HepG2 (cell line): Measurements from ENCODE around the gene MRPL30. TPM values are rescaled to one million over a fixed set of nuclear protein-coding genes. Genes with fewer than 3 reads are reported as not detected.

Source experiments
- ATAC-seq: fragments of 200-7000 bp; cut with Tn5 transposase; 3 replicates; pipeline ENCODE4 v1.9.1; 2020; ENCODE audit warnings: mild to moderate bottlenecking, moderate library complexity
- BruUV-seq: library from RNA; stranded (reverse); fragments of 400-500 nt; replicated peaks from 2 replicates; lab custom pipeline; 2021; lab: Mats Ljungman, UMichigan
- CTCF ChIA-PET: fragments of 300-600 bp; formaldehyde crosslinking; extraction: SDS; loops from one replicate; lab custom pipeline; 2021; ENCODE audit warnings: low total read pairs, inconsistent platforms, low intra/inter-chr PET ratio; lab: Yijun Ruan, JAX
- POLR2A ChIA-PET: fragments of 350-600 bp; sonication (Branson Sonifier 250); formaldehyde crosslinking; loops from one replicate; lab custom pipeline; 2020; ENCODE audit warnings: antibody characterized with exemption, inconsistent platforms; lab: Yijun Ruan, JAX
- DNase-seq: peaks from one replicate; pipeline ENCODE4 v3.0.0-alpha.2; 2015; ENCODE audit warnings: low spot score
- FAIRE-seq: peaks from 3 replicates; lab custom pipeline; 2011; peaks lifted over from hg19 to GRCh38; lab: Jason Lieb, UNC
- H2AFZ ChIP-seq: one replicate; pipeline ENCODE4 v1.6.1; 2011; ENCODE audit warnings: low read length, inconsistent platforms
- H3K27ac ChIP-seq: fragments of 300-600 bp; 3 replicates; pipeline ENCODE4 v1.8.0; 2011; ENCODE audit warnings: mixed run types, mild to moderate bottlenecking, mixed read lengths, low read length, inconsistent platforms; ENCODE audit not compliant: insufficient read depth; ENCODE audit errors: extremely low read length
- H3K27me3 ChIP-seq, 2 experiments: fragments of 200-600 bp in 1 of 2; 2 replicates in 1 of 2; 3 replicates in 1 of 2; pipeline versions ENCODE4 v1.6.0 to v1.8.0; 2011; ENCODE audit warnings: low read length in 2 of 2, mild to moderate bottlenecking in 2 of 2, moderate library complexity in 2 of 2, inconsistent platforms in 1 of 2; ENCODE audit not compliant: insufficient read depth in 2 of 2, control insufficient read depth in 1 of 2
- H3K36me3 ChIP-seq, 2 experiments: fragments of 200-600 bp in 1 of 2; replicated peaks in 1 of 2; 2 replicates in 1 of 2; 3 replicates in 1 of 2; pipeline versions ENCODE4 v1.5.1 to v1.8.0; 2011; ENCODE audit warnings: low read length in 2 of 2, inconsistent platforms in 1 of 2; ENCODE audit not compliant: insufficient read depth in 2 of 2, control insufficient read depth in 1 of 2
- H3K4me1 ChIP-seq: 2 replicates; pipeline ENCODE4 v1.5.1; 2012; ENCODE audit warnings: low read length, inconsistent platforms; ENCODE audit not compliant: insufficient read depth
- H3K4me2 ChIP-seq: 2 replicates; pipeline ENCODE4 v1.6.0; 2011; ENCODE audit warnings: low read depth, low read length, inconsistent platforms
- H3K4me3 ChIP-seq, 3 experiments: fragments of 200-600 bp in 1 of 3; sonication (generic), shearing (Covaris generic) in 1 of 3; replicated peaks in 1 of 3; 2 replicates each; pipeline ENCODE4 v1.5.1; 2011 to 2016; ENCODE audit warnings: low read length in 3 of 3, inconsistent platforms in 2 of 3, low read depth in 2 of 3, mild to moderate bottlenecking in 2 of 3, control low read depth in 1 of 3, mixed read lengths in 1 of 3; ENCODE audit not compliant: insufficient read depth in 1 of 3
- H3K79me2 ChIP-seq: one replicate; pipeline ENCODE4 v1.6.1; 2011; ENCODE audit warnings: low read length, inconsistent platforms; ENCODE audit not compliant: insufficient read depth
- H3K9ac ChIP-seq: 2 replicates; pipeline ENCODE4 v1.6.0; 2011; ENCODE audit warnings: mild to moderate bottlenecking, low read depth, low read length, inconsistent platforms; ENCODE audit not compliant: insufficient read depth
- H3K9me3 ChIP-seq: 2 replicates; pipeline ENCODE4 v1.5.1; 2012; ENCODE audit warnings: mild to moderate bottlenecking, low read length
- H4K20me1 ChIP-seq: 2 replicates; pipeline ENCODE4 v1.6.0; 2011; ENCODE audit warnings: inconsistent platforms, mild to moderate bottlenecking, low read length, moderate library complexity; ENCODE audit not compliant: insufficient read depth
- EED ChIP-seq: sonication (generic); formaldehyde crosslinking; IDR thresholded peaks from 2 replicates; pipeline ENCODE4 v1.5.0; 2020; ENCODE audit warnings: mild to moderate bottlenecking, missing genetic modification reagents
- ELF4 ChIP-seq: sonication (generic); formaldehyde crosslinking; IDR thresholded peaks from 2 replicates; pipeline ENCODE4 v1.5.0; 2020; ENCODE audit warnings: missing genetic modification reagents, mild to moderate bottlenecking, moderate library complexity, borderline replicate concordance
- NBN ChIP-seq: fragments of 450-650 bp; conservative IDR thresholded peaks from 2 replicates; pipeline ENCODE4 v1.6.1; 2017
- NR2F2 ChIP-seq: IDR thresholded peaks from 2 replicates; pipeline ENCODE4 v1.6.1; 2012; ENCODE audit warnings: low read depth, inconsistent platforms, borderline replicate concordance
- POLR2G ChIP-seq: fragments of 200-400 bp; formaldehyde crosslinking; IDR thresholded peaks from 2 replicates; pipeline ENCODE4 v1.6.1; 2018; ENCODE audit warnings: mild to moderate bottlenecking, low read depth, low read length, moderate library complexity
- RBM22 ChIP-seq: fragments of 200-400 bp; formaldehyde crosslinking; optimal IDR thresholded peaks from 2 replicates; pipeline ENCODE3; 2017; ENCODE audit warnings: mild to moderate bottlenecking, low read length, moderate library complexity
- XRCC5 ChIP-seq: fragments of 200-400 bp; formaldehyde crosslinking; optimal IDR thresholded peaks from 2 replicates; pipeline ENCODE3; 2017; ENCODE audit warnings: mild to moderate bottlenecking, low read length
- ZNF121 ChIP-seq: sonication (generic); formaldehyde crosslinking; IDR thresholded peaks from 2 replicates; pipeline ENCODE4 v1.5.0; 2020; ENCODE audit warnings: mild to moderate bottlenecking, missing genetic modification reagents
- ZNF317 ChIP-seq: sonication (generic); formaldehyde crosslinking; IDR thresholded peaks from 2 replicates; pipeline ENCODE4 v1.5.0; 2020; ENCODE audit warnings: mild to moderate bottlenecking, missing genetic modification reagents
- ZNF331 ChIP-seq: sonication (generic); formaldehyde crosslinking; IDR thresholded peaks from 2 replicates; pipeline ENCODE4 v1.4.0; 2020; ENCODE audit warnings: missing genetic modification reagents
- ZNF337 ChIP-seq: sonication (generic); formaldehyde crosslinking; IDR thresholded peaks from 2 replicates; pipeline ENCODE4 v1.5.1; 2020; ENCODE audit warnings: missing genetic modification reagents, low read depth, mild to moderate bottlenecking, borderline replicate concordance
- ZNF446 ChIP-seq: sonication (generic); formaldehyde crosslinking; IDR thresholded peaks from 2 replicates; pipeline ENCODE4 v1.5.0; 2020; ENCODE audit warnings: mild to moderate bottlenecking, missing genetic modification reagents
- WGBS: methylation state at CpG from one replicate; pipeline ENCODE4 v1.1.6; 2017; ENCODE audit warnings: low lambda C conversion rate; 5-methylcytosine and 5-hydroxymethylcytosine counted together
- in situ Hi-C: cut with HindIII; loops from 2 replicates; pipeline ENCODE4 v1.10.0; 2017; ENCODE audit warnings: low pct_unique_long_range_greater_than_20kb; ENCODE audit not compliant: extremely low pct_ligation_motif_present
- intact Hi-C: fragments of 100-400 bp; cut with micrococcal nuclease; formaldehyde crosslinking; loops from one replicate; pipeline ENCODE4 v1.10.0; 2022; ENCODE audit not compliant: unreplicated experiment
- polyA plus RNA-seq, 8 experiments: library from polyadenylated mRNA; depleted of rRNA in 3 of 8; stranded (reverse) in 7 of 8; unstranded in 1 of 8; fragments of >200 nt; fragmentation: Illumina TruSeq in 4 of 8; extraction: Trizol in 4 of 8; gene quantifications; 2 replicates each; pipeline versions ENCODE4 v1.2.1 to v1.2.3, GENCODE V29; 2011 to 2016; ENCODE audit warnings: low read depth in 4 of 8, missing spikeins in 1 of 8, mixed read lengths in 1 of 8; ENCODE audit not compliant: insufficient read depth in 1 of 8
- total RNA-seq, 5 experiments: library from RNA; depleted of rRNA; stranded (reverse); fragments of >200 nt; fragmentation: Illumina TruSeq; extraction: Trizol; gene quantifications; 2 replicates each; pipeline ENCODE4 v1.2.3, GENCODE V29; 2016; ENCODE audit warnings: low read depth in 1 of 5
- TF ChIP-seq, protein P1 (sequence below): IDR thresholded peaks from 2 replicates; pipeline ENCODE4 v1.4.0; 2020; ENCODE audit warnings: mild to moderate bottlenecking, missing genetic modification reagents
- TF ChIP-seq, protein P2 (sequence below): sonication (generic); formaldehyde crosslinking; IDR thresholded peaks from 2 replicates; pipeline ENCODE4 v1.9.0; 2021; ENCODE audit warnings: missing genetic modification reagents, mild to moderate bottlenecking, borderline replicate concordance
- TF ChIP-seq, protein P3 (sequence below): sonication (generic); formaldehyde crosslinking; IDR thresholded peaks from 2 replicates; pipeline ENCODE4 v1.8.0; 2022; ENCODE audit warnings: mild to moderate bottlenecking, missing genetic modification reagents

Gene MRPL30
- total and polyA plus RNA-seq, 2 of the 13 experiments (the other 11 are each of a cell fraction or from before 2014, with no cell fraction given): 30.2 to 75.3 TPM

DNA sequence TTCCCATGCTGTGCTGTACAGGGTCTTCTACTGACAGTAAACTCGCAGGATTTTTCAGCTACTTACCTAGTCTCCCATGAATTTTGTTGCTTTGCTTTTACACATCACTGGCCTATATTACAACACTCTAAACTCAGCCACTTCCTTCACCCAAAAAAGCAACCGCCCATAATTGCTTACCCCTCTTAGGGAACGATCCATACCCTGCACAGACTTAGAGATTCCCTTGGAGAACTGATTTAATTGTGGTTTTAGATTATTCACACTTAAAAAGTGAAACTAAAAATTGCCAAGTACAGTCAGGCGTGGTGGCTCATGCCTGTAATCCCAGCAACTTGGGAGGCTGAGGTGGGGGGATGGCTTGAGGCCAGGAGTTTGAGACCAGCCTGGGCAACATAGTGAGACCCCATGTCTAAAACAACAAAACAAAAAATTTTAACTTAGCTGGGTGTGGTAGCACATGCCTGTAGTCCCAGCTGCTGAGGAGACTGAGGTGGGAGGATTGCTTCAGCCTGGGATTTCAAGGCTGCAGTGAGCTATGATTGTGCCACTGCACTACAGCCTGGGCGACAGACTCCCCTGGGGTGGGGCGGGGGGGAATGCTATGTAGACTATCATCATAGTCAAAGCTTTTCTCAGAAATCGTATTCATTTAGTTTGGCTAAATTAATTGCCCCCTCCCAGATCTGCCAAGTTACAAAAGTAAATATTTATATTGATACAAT is 19.3 kb downstream of the MRPL30 start:
- BruUV-seq: no TSS peak
- 0 out of 2 replicates have a peak, but pooled peaks have one; percentile 18 for TF ChIP-seq POLR2G
- no peak for TF ChIP-seq ZNF337 (CRISPR knock-in tag)
- no peak for TF ChIP-seq NBN
- no peak for TF ChIP-seq XRCC5
- no peak for TF ChIP-seq ELF4
- TF ChIP-seq, protein P1, sequence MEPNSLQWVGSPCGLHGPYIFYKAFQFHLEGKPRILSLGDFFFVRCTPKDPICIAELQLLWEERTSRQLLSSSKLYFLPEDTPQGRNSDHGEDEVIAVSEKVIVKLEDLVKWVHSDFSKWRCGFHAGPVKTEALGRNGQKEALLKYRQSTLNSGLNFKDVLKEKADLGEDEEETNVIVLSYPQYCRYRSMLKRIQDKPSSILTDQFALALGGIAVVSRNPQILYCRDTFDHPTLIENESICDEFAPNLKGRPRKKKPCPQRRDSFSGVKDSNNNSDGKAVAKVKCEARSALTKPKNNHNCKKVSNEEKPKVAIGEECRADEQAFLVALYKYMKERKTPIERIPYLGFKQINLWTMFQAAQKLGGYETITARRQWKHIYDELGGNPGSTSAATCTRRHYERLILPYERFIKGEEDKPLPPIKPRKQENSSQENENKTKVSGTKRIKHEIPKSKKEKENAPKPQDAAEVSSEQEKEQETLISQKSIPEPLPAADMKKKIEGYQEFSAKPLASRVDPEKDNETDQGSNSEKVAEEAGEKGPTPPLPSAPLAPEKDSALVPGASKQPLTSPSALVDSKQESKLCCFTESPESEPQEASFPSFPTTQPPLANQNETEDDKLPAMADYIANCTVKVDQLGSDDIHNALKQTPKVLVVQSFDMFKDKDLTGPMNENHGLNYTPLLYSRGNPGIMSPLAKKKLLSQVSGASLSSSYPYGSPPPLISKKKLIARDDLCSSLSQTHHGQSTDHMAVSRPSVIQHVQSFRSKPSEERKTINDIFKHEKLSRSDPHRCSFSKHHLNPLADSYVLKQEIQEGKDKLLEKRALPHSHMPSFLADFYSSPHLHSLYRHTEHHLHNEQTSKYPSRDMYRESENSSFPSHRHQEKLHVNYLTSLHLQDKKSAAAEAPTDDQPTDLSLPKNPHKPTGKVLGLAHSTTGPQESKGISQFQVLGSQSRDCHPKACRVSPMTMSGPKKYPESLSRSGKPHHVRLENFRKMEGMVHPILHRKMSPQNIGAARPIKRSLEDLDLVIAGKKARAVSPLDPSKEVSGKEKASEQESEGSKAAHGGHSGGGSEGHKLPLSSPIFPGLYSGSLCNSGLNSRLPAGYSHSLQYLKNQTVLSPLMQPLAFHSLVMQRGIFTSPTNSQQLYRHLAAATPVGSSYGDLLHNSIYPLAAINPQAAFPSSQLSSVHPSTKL (CRISPR knock-in tag): no peak
- TF ChIP-seq EED (CRISPR knock-in tag): no peak
- peak; percentile 26 for TF ChIP-seq RBM22
- no peak for TF ChIP-seq NR2F2
- TF ChIP-seq ZNF446 (CRISPR knock-in tag): no peak
- TF ChIP-seq, protein P2, sequence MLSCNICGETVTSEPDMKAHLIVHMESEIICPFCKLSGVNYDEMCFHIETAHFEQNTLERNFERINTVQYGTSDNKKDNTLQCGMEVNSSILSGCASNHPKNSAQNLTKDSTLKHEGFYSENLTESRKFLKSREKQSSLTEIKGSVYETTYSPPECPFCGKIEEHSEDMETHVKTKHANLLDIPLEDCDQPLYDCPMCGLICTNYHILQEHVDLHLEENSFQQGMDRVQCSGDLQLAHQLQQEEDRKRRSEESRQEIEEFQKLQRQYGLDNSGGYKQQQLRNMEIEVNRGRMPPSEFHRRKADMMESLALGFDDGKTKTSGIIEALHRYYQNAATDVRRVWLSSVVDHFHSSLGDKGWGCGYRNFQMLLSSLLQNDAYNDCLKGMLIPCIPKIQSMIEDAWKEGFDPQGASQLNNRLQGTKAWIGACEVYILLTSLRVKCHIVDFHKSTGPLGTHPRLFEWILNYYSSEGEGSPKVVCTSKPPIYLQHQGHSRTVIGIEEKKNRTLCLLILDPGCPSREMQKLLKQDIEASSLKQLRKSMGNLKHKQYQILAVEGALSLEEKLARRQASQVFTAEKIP (CRISPR knock-in tag): no peak
- TF ChIP-seq, protein P3, sequence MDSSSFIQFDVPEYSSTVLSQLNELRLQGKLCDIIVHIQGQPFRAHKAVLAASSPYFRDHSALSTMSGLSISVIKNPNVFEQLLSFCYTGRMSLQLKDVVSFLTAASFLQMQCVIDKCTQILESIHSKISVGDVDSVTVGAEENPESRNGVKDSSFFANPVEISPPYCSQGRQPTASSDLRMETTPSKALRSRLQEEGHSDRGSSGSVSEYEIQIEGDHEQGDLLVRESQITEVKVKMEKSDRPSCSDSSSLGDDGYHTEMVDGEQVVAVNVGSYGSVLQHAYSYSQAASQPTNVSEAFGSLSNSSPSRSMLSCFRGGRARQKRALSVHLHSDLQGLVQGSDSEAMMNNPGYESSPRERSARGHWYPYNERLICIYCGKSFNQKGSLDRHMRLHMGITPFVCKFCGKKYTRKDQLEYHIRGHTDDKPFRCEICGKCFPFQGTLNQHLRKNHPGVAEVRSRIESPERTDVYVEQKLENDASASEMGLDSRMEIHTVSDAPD (CRISPR knock-in tag): no peak
- no peak for TF ChIP-seq ZNF317 (CRISPR knock-in tag)
- no peak for TF ChIP-seq ZNF331
- TF ChIP-seq ZNF121 (CRISPR knock-in tag): peak; percentile 68
- intact Hi-C loops: no loop called here

More for the DNA sequence above, 19.3 kb downstream of the MRPL30 start:
- DNase-seq: no peak
- 0 out of 3 replicates have a peak, but pooled peaks have one; percentile 20 for ATAC-seq
- POLR2A ChIA-PET: no interaction called here
- no peak overlapping the region for H2AFZ ChIP-seq
- H3K27ac ChIP-seq: no peak overlapping the region
- WGBS: 91% methylated on average over 7 of the region's 7 CpGs
- H3K27me3 ChIP-seq: no peaks in the 10 kb centered on the region
- H4K20me1 ChIP-seq: no peaks in the 10 kb centered on the region
- CTCF ChIA-PET: no interaction called here
- no peaks in the 10 kb centered on the region for H3K4me1 ChIP-seq
- peaks cover under 1% of the 10 kb centered on the region; the same call in 1 of the 2 replicates for H3K9me3 ChIP-seq
- FAIRE-seq: no peak
- peaks cover 9 to 20% of the 10 kb centered on the region in 2 experiments for H3K36me3 ChIP-seq
- H3K4me2 ChIP-seq: no peak overlapping the region
- H3K4me3 ChIP-seq: no peak overlapping the region
- in situ Hi-C loops: no loop called here
- H3K79me2 ChIP-seq: no peaks in the 10 kb centered on the region
- no peak overlapping the region for H3K9ac ChIP-seq
